ACC112 (cell line): ENCODE measurements around the gene RHOT2.

Source experiments
- H2AFZ ChIP-seq: fragments of 200-600 bp; sonication (generic); one replicate; pipeline ENCODE4 v1.6.0; 2017; ENCODE audit warnings: antibody characterized with exemption, low read length; ENCODE audit not compliant: unreplicated experiment
- H3K27ac ChIP-seq: fragments of 200-600 bp; sonication (generic); 2 replicates; pipeline ENCODE4 v1.5.1; 2014; ENCODE audit warnings: low read depth, mild to moderate bottlenecking, antibody characterized with exemption, low read length, moderate library complexity
- H3K27me3 ChIP-seq: fragments of 200-600 bp; sonication (generic); 2 replicates; pipeline ENCODE4 v1.6.1; 2014; ENCODE audit warnings: mild to moderate bottlenecking, antibody characterized with exemption, low read length, moderate library complexity, mixed read lengths; ENCODE audit not compliant: insufficient read depth
- H3K36me3 ChIP-seq: fragments of 200-600 bp; sonication (generic); 2 replicates; pipeline ENCODE4 v1.6.1; 2016; ENCODE audit warnings: mild to moderate bottlenecking, antibody characterized with exemption, low read length, moderate library complexity, mixed read lengths; ENCODE audit not compliant: insufficient read depth
- H3K4me1 ChIP-seq: fragments of 200-600 bp; sonication (generic); one replicate; pipeline ENCODE4 v1.6.1; 2016; ENCODE audit warnings: low read length, mixed read lengths; ENCODE audit not compliant: insufficient read depth, unreplicated experiment, control insufficient read depth
- H3K4me3 ChIP-seq: fragments of 200-600 bp; sonication (generic); 2 replicates; pipeline ENCODE4 v1.5.1; 2014; ENCODE audit warnings: mild to moderate bottlenecking, low read depth, low read length
- H3K79me2 ChIP-seq: fragments of 200-600 bp; sonication (generic); one replicate; pipeline ENCODE4 v1.6.0; 2016; ENCODE audit warnings: low read length; ENCODE audit not compliant: control insufficient read depth, unreplicated experiment, insufficient read depth

RHOT2 gene

GRCh38 chr16:705431-706188 lies 37.7 kb downstream of the RHOT2 start, which contains the start of gene FBXL16:
FBXL16 (minus strand) TSS chr16:705801; CDS start chr16:697405, 8,396 bp downstream.
- no peaks in the 10 kb centered on the region for H3K36me3 ChIP-seq
- H3K79me2 ChIP-seq = no peaks in the 10 kb centered on the region
- no peak within 1 kb of the TSS for H3K27ac ChIP-seq
- H3K27me3 ChIP-seq = peaks cover 75% of the 10 kb centered on the region
- no peak within 1 kb of the TSS for H2AFZ ChIP-seq
- no peak within 1 kb of the TSS; the same call in 1 of the 2 replicates for H3K4me3 ChIP-seq
- peaks cover 10% of the 10 kb centered on the region for H3K4me1 ChIP-seq

- H3K36me3 ChIP-seq = no peaks in the 10 kb centered on the region
- no peak overlapping the region for H3K27ac ChIP-seq
- H3K4me3 ChIP-seq = no peak overlapping the region
- H3K79me2 ChIP-seq = no peaks in the 10 kb centered on the region
- peaks cover 10% of the 10 kb centered on the region for H3K4me1 ChIP-seq
- no peak overlapping the region for H2AFZ ChIP-seq
- H3K27me3 ChIP-seq = peaks cover 74% of the 10 kb centered on the region
Observed at GRCh38 chr16:706189-707061, 38.5 kb downstream of the RHOT2 start.

GRCh38 chr16:707062-707538 lies 39.2 kb downstream of the RHOT2 start:
- Histone ChIP-seq H3K79me2 (no peaks in the 10 kb centered on the region), H3K4me3 (no peak overlapping the region), H3K27ac (no peak overlapping the region), H3K4me1 (peaks cover 10% of the 10 kb centered on the region), H2AFZ (no peak overlapping the region), H3K36me3 (no peaks in the 10 kb centered on the region), H3K27me3 (peaks cover 67% of the 10 kb centered on the region)

GRCh38 chr16:708019-708418 lies 40.1 kb downstream of the RHOT2 start:
- H3K4me1 ChIP-seq = peaks cover 10% of the 10 kb centered on the region
- H3K79me2 ChIP-seq = no peaks in the 10 kb centered on the region
- no peak overlapping the region for H2AFZ ChIP-seq
- peaks cover 58% of the 10 kb centered on the region for H3K27me3 ChIP-seq
- no peaks in the 10 kb centered on the region for H3K36me3 ChIP-seq
- H3K4me3 ChIP-seq = no peak overlapping the region
- no peak overlapping the region for H3K27ac ChIP-seq

- Histone ChIP-seq H3K36me3 (no peaks in the 10 kb centered on the region), H3K4me1 (peaks cover 10% of the 10 kb centered on the region), H3K79me2 (no peaks in the 10 kb centered on the region), H3K4me3 (no peak overlapping the region), H2AFZ (no peak overlapping the region), H3K27me3 (peaks cover 48% of the 10 kb centered on the region), H3K27ac (no peak overlapping the region)
Observed at GRCh38 chr16:708959-709358, 41.0 kb downstream of the RHOT2 start.

GRCh38 chr16:709566-710499 lies 41.9 kb downstream of the RHOT2 start:
- Histone ChIP-seq H3K27me3 (peaks cover 40% of the 10 kb centered on the region), H2AFZ (no peak overlapping the region), H3K27ac (no peak overlapping the region), H3K4me1 (peaks cover 14% of the 10 kb centered on the region), H3K79me2 (no peaks in the 10 kb centered on the region), H3K36me3 (no peaks in the 10 kb centered on the region), H3K4me3 (no peak overlapping the region)

- no peaks in the 10 kb centered on the region for H3K79me2 ChIP-seq
- no peak overlapping the region for H3K4me3 ChIP-seq
Observed at GRCh38 chr16:710500-711075, 42.7 kb downstream of the RHOT2 start.

GRCh38 chr16:711084-711483 lies 43.2 kb downstream of the RHOT2 start:
- Histone ChIP-seq H3K4me3 (no peak overlapping the region), H3K36me3 (no peaks in the 10 kb centered on the region), H3K27me3 (peaks cover 35% of the 10 kb centered on the region), H3K79me2 (no peaks in the 10 kb centered on the region), H2AFZ (no peak overlapping the region), H3K4me1 (peaks cover 14% of the 10 kb centered on the region), H3K27ac (no peak overlapping the region)

More at GRCh38 chr16:710500-711075, 42.7 kb downstream of the RHOT2 start:
- Histone ChIP-seq H3K36me3 (no peaks in the 10 kb centered on the region), H3K27me3 (peaks cover 36% of the 10 kb centered on the region), H2AFZ (no peak overlapping the region), H3K27ac (no peak overlapping the region), H3K4me1 (peaks cover 14% of the 10 kb centered on the region)

- H3K27me3 ChIP-seq = peaks cover 29% of the 10 kb centered on the region
Observed at GRCh38 chr16:711548-712320, 43.8 kb downstream of the RHOT2 start.

More at GRCh38 chr16:711548-712320, 43.8 kb downstream of the RHOT2 start:
- peaks cover 19% of the 10 kb centered on the region for H3K4me1 ChIP-seq
- H3K36me3 ChIP-seq = no peaks in the 10 kb centered on the region
- no peak overlapping the region for H3K27ac ChIP-seq
- H3K4me3 ChIP-seq = no peak overlapping the region
- no peaks in the 10 kb centered on the region for H3K79me2 ChIP-seq
- H2AFZ ChIP-seq = no peak overlapping the region
